Mucosa of stomach (tissue), 1 donor: Measurements from ENCODE around the gene RAVER1.

Experiments used
- H3K27me3 ChIP-seq: one replicate; pipeline ENCODE4 v1.7.0; 2013; ENCODE audit warnings: mild to moderate bottlenecking, low read length; ENCODE audit not compliant: control insufficient read depth, insufficient read depth
- H3K36me3 ChIP-seq: one replicate; pipeline ENCODE4 v1.7.0; 2013; ENCODE audit warnings: low read length; ENCODE audit not compliant: control insufficient read depth, insufficient read depth
- H3K4me1 ChIP-seq: one replicate; pipeline ENCODE4 v1.7.0; 2013; ENCODE audit warnings: mild to moderate bottlenecking, low read length; ENCODE audit not compliant: control insufficient read depth, insufficient read depth
- H3K4me3 ChIP-seq: one replicate; pipeline ENCODE4 v1.7.0; 2013; ENCODE audit warnings: low read length
- H3K9ac ChIP-seq: one replicate; pipeline ENCODE4 v1.7.0; 2013; ENCODE audit warnings: mild to moderate bottlenecking, low read length, moderate library complexity
- H3K9me3 ChIP-seq: one replicate; pipeline ENCODE4 v1.7.0; 2013; ENCODE audit warnings: mild to moderate bottlenecking, low read length, moderate library complexity; ENCODE audit not compliant: control insufficient read depth
- donor health status: Pancreatic carcinoma.

The RAVER1 gene

DNA sequence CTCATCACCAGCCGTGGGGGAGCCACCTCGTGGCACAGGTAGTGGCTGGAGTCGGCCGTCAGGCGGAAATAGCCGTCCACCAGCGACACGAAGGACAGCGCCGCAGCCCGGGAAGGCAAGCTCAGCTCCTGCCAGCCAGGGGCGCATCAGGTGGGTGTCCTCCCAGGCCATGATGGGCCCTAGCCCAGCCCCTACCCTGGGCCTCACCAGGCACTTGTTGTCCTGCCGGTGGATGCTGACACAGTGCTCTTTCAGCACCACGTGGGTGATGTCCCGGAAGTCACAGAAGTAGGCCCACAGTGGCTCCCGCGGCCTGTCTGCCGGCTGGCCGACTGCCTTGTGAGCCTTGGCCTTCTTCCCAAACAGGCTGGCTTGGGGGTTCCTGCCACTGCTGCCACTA is 31.3 kb upstream of the RAVER1 start:
- Histone ChIP-seq H3K9ac (no peak overlapping the region), H3K36me3 (no peaks in the 10 kb centered on the region)

DNA sequence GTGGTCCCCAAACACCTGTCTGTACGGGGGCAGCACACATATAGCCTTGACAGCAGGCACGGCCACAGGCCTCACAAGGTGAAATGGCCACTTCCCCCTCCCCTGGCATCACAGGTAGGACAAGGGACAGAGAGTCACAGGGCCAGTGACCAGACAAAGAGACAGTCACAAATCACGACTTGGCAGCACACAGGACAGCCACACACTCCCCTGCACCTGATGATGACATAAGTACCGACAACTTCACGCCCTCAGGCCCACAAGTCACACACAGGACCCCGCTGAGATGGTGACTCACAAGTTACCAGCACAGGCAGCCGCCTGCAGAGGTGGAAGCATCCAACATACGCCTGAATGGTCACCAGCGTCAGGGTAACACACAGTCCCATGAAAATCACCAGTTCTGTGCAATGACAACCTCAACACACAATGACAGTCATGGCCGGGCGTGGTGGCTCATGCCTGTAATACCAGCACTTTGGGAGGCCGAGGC is 30.5 kb upstream of the RAVER1 start:
- no peaks in the 10 kb centered on the region for H3K4me1 ChIP-seq
- H3K27me3 ChIP-seq: no peaks in the 10 kb centered on the region
- no peak overlapping the region for H3K4me3 ChIP-seq
- no peaks in the 10 kb centered on the region for H3K36me3 ChIP-seq
- H3K9me3 ChIP-seq: no peaks in the 10 kb centered on the region
- no peak overlapping the region for H3K9ac ChIP-seq

More for the DNA sequence above, 31.3 kb upstream of the RAVER1 start:
- Histone ChIP-seq H3K4me1 (no peaks in the 10 kb centered on the region), H3K9me3 (no peaks in the 10 kb centered on the region), H3K27me3 (no peaks in the 10 kb centered on the region), H3K4me3 (no peak overlapping the region)

DNA sequence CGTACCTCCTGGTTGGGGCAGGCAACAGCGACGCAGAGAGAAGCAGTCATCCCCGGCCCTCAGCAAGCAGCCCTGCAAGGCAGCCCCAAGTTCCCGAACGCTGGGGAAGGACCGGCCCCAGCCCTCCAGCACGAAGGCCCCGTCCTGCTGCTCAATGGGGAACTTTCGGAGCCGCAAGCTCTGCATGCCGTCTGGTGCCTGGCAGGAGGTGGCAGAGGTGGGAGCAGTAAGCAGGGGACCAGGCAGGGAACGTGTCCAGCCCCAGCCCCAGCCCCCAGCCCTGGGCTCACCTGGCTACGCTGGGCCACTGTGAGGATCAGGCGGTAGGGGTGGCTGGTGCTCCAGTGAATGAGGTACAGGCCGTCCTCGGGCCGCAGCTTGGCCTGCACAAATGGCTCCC is 28.9 kb upstream of the RAVER1 start:
- H3K4me1 ChIP-seq: no peaks in the 10 kb centered on the region
- H3K27me3 ChIP-seq: no peaks in the 10 kb centered on the region
- H3K9ac ChIP-seq: no peak overlapping the region
- H3K36me3 ChIP-seq: no peaks in the 10 kb centered on the region
- H3K4me3 ChIP-seq: no peak overlapping the region
- H3K9me3 ChIP-seq: no peaks in the 10 kb centered on the region

DNA sequence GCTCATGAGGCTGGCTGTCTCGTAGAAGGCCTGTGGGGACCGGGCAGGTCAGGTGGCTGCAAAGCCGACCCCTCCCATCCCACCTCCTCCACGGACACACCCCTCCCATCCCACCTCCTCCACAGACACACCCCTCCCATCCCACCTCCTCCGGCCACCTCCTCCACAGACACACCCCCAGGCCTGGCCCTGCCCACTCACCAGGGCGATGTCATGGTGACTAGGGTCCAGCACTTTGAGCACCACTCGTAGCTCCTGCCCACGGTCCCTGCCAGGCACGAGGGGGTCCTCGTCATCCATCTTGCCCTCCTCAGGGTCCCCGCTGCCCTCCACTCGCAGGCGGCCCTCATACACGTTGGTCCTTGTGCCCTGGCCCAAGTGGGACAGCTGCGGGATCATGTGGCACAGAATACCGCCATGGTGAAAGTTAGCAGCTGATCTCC is 28.3 kb upstream of the RAVER1 start:
- H3K36me3 ChIP-seq: no peaks in the 10 kb centered on the region
- H3K9ac ChIP-seq: no peak overlapping the region
- H3K4me1 ChIP-seq: no peaks in the 10 kb centered on the region
- H3K27me3 ChIP-seq: no peaks in the 10 kb centered on the region
- no peak overlapping the region for H3K4me3 ChIP-seq
- H3K9me3 ChIP-seq: no peaks in the 10 kb centered on the region

DNA sequence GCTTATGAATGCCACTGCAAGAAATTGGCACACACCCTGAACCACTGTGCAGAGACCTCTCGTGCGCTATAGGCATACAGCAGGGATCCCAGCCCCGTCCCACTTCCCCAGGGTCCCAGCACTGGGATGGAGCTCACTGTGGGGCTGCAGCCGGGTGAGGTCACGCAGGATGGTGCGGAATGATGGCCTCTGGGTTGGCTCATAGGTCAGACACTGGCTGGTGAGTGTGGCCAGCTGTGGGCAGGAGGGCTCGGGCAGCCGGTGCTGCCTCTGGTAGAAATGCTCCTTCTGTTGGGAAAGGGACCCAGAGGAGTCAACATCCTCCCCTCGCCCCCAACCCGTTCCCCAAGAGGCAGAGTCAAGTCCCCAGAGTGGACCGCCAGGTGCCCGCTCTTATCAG is 23.1 kb upstream of the RAVER1 start:
- no peaks in the 10 kb centered on the region for H3K27me3 ChIP-seq
- no peaks in the 10 kb centered on the region for H3K9me3 ChIP-seq
- no peak overlapping the region for H3K4me3 ChIP-seq
- H3K36me3 ChIP-seq: peaks cover 13% of the 10 kb centered on the region
- no peaks in the 10 kb centered on the region for H3K4me1 ChIP-seq
- H3K9ac ChIP-seq: no peak overlapping the region

DNA sequence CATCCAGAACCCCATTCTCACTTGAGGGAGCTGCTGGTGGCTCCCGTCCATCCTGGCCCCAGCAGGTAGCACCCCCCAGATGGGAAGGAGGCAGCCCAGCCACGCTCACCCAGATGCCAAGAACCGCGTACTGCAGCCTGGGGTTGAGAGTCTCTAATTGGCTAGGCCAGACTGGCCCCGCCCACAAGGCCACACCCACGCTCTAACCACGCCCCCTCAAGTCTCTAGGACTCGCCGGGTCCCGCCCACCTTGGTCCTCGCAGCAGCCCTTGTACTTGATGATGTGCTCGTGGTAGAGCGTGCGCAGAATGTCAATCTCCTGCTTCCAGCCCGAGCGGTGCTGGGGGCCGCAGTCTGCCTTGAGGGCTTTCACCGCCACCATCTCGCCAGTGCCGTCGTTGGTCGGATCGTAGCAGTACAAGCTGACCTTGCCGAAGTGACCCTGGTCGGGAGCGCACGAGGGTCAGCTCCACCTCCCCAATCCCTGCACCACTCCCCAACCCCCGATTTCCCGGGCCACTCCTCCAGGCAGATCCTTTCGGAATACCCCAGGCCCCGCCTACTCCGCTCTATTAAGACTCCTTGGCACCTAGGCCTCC is 20.6 kb upstream of the RAVER1 start:
- no peaks in the 10 kb centered on the region for H3K27me3 ChIP-seq
- no peak overlapping the region for H3K4me3 ChIP-seq
- no peaks in the 10 kb centered on the region for H3K4me1 ChIP-seq
- H3K9ac ChIP-seq: no peak overlapping the region
- peaks cover 13% of the 10 kb centered on the region for H3K36me3 ChIP-seq
- no peaks in the 10 kb centered on the region for H3K9me3 ChIP-seq

DNA sequence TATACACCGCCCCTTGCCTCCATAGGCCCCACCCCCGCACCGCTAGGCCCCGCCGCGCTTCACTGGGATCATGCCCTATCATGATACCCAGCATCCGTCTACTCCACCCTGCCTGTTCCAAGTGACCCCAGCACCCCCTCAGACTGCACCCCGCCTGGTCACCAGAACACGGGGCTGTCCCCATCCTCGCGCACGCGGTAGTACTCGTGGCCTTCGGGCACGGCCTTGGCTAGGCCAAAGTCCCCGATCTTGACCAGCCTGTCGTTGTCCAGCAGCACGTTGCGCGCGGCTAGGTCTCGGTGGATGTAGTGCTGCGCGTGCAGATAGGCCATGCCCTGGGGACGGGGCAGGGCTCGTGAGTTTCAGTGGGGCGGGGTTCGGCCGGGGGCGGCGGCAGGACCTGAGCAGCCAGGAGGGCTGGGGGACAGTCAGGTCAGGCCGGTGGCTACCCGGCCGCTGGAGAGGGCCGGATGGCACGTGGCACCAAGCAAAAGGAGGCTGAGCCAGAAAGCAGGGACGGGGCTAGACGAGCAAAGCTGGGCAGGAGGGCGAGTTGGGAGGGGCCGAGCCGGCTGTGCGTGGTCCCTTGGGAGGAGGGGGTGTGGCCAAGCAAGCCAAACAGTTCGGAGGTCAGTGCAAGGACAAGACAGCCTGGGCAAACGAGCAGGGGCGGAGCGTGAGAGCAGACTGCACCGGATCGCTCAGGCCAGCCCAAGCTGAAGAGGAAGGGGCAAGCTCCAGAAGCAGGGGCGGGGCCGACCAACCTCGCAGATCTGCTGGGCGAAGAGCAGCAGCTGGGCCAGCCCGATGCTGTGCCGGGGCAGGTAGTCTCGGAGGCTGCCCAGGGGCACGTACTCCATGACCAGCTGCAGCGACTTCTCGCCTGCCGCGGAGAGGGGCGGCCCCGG is 19.7 kb upstream of the RAVER1 start:
- Histone ChIP-seq H3K27me3 (no peaks in the 10 kb centered on the region), H3K9me3 (no peaks in the 10 kb centered on the region), H3K4me3 (no peak overlapping the region), H3K36me3 (peaks cover 13% of the 10 kb centered on the region), H3K4me1 (no peaks in the 10 kb centered on the region), H3K9ac (no peak overlapping the region)

DNA sequence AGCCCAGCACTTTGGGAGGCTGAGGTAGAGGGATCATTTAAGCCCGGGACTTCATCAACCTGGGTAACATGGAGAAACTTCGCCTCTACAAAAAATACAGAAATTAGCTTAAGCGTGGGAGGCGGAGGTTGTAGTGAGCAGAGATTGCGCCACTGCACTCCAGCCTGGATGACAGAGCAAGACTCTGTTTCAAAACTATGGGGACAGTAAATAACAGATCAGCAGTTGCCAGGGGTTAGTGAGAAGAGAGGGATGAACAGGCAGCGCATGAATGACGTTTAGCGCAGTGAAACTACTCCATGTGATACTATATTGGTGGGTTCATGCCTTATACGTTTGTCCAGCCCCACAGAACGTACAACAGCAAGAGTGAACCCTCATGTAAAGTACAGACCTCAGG is 13.2 kb upstream of the RAVER1 start:
- Histone ChIP-seq H3K36me3 (no peaks in the 10 kb centered on the region), H3K9me3 (no peaks in the 10 kb centered on the region), H3K4me3 (no peak overlapping the region), H3K9ac (no peak overlapping the region), H3K27me3 (no peaks in the 10 kb centered on the region), H3K4me1 (no peaks in the 10 kb centered on the region)

DNA sequence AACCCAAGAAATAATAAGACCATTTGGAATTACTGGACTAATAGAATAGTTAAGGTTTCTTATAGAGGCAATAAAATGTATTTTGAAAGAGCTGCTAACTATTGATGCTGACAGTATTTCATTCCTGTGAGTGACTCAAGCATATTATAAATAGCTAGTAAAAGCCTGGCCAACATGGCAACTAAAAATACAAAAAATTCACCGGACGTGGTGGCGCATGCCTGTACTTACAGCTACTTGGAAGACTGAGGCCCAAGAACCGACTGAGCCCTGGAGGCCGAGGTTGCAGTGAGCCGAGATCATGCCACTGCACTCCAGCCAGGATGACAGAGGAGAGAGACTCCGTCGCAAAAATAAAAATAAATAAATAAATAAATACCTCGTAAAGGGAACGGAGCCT is 11.5 kb upstream of the RAVER1 start:
- H3K27me3 ChIP-seq: no peaks in the 10 kb centered on the region
- H3K4me1 ChIP-seq: no peaks in the 10 kb centered on the region
- no peaks in the 10 kb centered on the region for H3K9me3 ChIP-seq
- H3K9ac ChIP-seq: no peak overlapping the region
- H3K36me3 ChIP-seq: no peaks in the 10 kb centered on the region
- H3K4me3 ChIP-seq: no peak overlapping the region

DNA sequence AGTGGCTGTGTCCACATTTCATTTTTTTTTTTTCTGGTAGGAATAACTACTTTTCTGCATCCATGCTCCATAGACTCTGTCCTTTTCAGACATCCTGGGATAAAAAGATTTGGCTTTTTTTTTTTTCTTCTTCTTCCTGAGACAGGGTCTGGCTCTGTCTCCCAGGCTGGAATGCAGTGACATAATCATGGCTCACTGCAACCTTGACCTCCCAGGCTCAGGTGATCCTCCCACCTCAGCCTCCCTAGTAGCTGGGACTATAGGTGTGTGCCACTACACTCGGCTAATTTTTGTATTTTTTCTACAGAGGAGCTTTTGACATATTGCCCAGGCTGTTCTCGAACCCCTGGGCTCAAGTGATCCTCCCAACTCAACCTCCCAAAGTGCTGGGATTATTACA is 10.2 kb upstream of the RAVER1 start:
- H3K9me3 ChIP-seq: no peaks in the 10 kb centered on the region
- no peaks in the 10 kb centered on the region for H3K36me3 ChIP-seq
- no peak overlapping the region for H3K9ac ChIP-seq
- no peak overlapping the region for H3K4me3 ChIP-seq
- H3K27me3 ChIP-seq: no peaks in the 10 kb centered on the region
- H3K4me1 ChIP-seq: no peaks in the 10 kb centered on the region

DNA sequence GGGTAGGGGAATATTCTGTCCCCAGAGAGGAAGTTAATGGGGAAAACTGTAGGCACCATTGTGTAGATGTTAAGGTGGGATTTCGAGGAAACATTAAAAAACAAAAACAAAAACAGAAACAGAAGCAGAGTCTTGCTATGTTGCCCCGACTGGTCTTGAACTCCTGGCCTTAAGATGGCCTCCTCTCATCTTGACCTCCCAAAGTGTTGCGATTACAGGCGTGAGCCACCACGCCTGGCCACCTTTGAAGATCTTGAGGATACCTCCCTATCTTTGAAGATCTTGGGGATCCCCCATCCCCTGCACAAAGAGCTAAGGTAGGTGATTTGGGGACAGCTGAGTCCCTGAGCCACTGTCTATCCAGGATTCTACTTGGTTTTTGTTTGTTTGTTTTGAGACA is 6.6 kb upstream of the RAVER1 start:
- Histone ChIP-seq H3K36me3 (no peaks in the 10 kb centered on the region), H3K27me3 (no peaks in the 10 kb centered on the region), H3K4me3 (no peak overlapping the region), H3K9me3 (no peaks in the 10 kb centered on the region), H3K9ac (no peak overlapping the region), H3K4me1 (peaks cover 3% of the 10 kb centered on the region)

DNA sequence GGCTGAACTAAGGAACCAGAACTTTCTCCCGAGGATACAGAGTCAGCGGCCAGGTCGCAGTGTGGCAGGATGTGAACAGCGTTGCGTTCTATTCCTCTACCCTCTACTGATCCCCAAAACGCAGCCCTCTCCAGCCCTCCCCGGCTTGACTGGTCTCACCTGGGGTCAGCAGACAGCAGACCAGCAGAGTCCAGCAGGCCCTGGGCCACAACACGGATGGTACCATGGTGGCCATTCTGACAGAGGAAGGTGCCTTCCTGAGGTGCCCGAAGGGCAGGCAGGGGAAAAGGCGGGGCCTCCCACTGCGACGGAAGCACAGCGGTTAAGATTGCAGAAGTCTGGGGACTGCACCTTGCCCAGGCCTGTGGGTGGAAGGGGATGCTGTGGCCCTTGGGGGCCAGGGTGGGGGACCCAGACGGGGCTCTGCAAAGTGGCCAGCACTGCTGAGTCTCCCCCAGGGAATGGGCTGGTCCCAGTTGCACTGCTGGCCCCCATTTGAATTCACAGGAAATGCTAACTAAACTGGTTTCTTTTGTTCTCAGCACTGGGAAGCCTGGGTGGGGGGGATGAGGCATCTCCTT is 6.1 kb upstream of the RAVER1 start, which contains the start of gene ICAM3:
ICAM3 (minus strand) TSS at position 245 of the 581 bp plus-strand sequence; CDS start at position 235, 10 bp downstream.
- peak within 1 kb of the TSS; percentile 34 for H3K9ac ChIP-seq

More for the DNA sequence above, 6.1 kb upstream of the RAVER1 start, which contains the start of gene ICAM3:
- Histone ChIP-seq H3K9me3 (no peaks in the 10 kb centered on the region), H3K4me3 (no peak within 1 kb of the TSS), H3K4me1 (peaks cover 4% of the 10 kb centered on the region), H3K36me3 (no peaks in the 10 kb centered on the region), H3K27me3 (no peaks in the 10 kb centered on the region)
